GM19328 (cell line): ENCODE measurements around the gene DISP2.

Experiments used
- ATAC-seq: cut with Tn5 transposase; IDR thresholded peaks from one replicate; pipeline ENCODE4 v1.9.1; 2021; ENCODE audit warnings: mild to moderate bottlenecking, moderate library complexity; ENCODE audit not compliant: unreplicated experiment

The DISP2 gene

DNA sequence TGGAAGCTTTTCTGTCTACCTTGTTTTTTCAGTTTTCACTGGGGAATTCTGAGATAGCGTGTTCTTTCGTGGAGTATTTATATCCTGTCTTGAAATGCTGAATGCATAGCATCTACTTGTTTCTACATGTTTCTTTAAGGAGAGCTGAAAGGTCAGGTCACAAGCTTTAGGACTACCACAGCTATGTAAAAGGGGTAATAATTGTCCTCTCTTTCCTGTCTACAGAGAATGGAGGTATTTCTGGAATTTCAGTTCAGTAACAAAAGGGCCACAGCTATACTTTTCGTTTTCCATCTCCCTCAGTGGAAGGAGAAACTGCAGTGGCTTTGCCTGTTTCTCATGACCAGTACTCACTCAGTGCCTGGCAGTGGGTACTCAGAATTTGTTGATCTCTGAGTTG is 29.8 kb upstream of the DISP2 start:
- no peak for ATAC-seq

DNA sequence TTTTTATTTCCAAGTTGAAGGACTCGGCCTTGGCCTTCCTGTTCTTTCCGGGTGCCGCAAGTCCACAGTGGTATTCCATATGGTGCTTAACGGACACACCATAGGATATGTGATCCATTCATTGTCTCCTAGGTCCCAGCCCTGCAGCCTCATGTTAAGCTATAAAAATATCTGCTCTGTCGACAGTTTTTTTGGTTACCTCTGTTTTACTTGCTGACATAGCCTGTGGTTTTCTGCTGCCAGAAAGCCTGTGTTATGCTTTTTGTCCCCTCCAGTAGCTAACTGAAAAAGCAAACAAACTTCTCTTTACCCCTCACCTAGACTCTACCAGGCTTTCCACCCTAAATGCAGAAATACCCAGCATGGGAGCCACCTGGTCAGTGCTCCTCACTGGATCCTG is 29.3 kb upstream of the DISP2 start:
- ATAC-seq, result no peak

DNA sequence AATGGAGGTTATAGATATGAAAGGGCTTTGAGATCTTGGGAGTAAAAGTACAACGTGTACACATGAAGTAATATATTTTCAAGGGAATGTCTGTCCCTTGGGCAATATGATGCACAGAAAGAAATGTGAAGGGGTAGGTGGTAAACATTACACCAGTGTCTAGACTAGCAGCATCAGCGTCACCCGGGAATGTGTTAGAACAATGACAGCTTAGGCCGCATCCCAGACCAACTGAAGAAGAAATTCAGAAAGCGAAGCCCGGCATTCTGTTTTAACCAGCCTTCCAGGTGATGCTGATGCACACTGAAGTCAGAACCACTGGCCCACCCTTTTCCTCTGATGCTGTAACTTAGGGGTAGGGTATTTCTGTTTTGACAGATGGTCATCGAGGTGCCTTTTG is 28.2 kb upstream of the DISP2 start:
- no peak for ATAC-seq

DNA sequence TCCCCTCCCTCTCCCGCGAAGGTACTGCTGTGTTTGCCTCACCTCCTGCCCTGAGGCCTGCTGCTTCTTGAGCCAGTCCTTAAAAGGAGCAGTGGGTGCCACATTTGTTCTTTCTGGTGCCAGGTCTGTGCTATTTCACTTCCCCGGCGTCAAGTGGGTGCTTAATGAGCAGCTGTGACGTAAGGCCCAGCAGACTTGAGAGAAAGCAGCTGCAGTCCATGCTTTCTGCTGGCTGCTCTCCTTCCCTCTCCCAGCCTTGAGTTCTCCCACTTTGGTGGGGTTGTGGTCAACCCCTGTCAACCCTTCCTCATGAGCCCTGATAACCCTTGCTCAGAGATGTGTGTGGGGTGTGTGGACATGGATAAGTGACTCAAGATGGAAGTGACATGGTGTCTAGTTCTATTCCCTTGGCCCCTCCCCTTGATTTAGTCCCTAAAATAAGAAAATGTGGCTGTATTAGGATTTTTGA is 27.6 kb upstream of the DISP2 start:
- ATAC-seq, result no peak

DNA sequence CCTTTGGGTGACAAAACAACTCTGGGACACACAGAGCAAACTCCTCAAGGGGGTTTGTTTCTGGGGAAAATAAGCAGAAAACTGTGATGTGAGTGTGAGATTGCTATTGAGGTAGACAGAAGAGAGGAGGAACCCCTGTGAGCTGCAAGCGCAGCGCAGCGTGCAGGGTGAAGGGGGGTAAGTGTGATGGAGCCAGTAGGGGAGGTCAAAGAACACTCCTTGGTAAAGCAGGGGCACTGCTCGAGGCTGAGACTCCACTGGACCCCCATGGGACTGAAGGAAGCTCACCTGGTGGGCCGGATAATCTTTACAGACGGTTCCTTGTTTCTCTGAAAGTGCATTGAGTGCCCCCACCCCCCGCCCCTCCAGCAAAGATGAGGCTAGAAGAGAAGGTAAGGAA is 27.0 kb upstream of the DISP2 start:
- no peak for ATAC-seq

DNA sequence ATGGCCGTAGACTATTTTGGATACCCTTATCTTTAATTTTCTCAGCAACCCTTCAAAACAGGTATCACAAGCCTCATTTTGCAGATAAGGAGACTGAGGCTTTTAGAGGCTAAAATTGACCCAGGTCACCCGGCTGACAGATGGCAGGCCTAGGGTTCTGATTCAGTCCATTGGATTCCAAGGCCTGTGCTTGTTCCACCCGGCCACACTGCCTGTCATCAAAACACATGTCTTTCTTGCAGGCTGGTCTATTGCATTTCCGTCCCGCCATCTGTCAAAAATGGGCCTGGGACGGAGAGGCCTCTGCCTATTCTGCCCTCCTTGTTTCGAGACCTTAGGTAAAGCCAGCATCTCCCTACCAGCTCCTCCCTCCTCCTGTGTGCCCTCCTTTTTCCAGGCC is 26.4 kb upstream of the DISP2 start:
- no peak for ATAC-seq

DNA sequence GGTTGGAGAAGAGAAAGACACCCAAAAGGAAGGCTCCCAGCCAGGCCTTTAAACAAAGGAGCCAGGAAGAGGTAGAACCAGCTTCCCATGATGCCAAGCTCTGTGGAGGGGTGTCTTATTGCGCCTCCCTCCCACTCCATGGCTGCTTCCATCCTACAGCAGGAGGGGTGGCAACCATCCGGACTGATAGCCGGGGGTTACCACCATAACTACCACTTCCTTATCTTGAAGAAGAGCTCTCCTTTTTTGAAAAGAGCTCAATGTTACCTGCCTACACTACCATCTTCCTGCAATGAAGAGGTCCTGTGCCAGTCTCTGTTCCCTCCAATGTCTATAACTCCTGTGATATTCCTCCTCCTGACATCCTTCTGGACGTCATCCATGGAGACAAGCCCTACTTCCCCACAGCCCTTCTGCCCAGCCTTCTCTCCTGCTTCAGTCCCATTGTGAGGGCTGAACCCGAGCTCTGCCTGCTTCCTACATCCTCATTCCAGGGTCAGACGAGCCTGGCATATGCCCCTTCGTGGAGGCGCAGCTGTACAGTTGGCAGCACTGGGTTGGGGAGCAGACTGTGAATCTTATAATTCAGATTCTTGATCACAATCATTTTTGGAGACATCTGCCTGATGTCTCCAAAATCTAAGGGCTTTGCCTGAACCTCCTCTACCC is 25.8 kb upstream of the DISP2 start:
- no peak for ATAC-seq

DNA sequence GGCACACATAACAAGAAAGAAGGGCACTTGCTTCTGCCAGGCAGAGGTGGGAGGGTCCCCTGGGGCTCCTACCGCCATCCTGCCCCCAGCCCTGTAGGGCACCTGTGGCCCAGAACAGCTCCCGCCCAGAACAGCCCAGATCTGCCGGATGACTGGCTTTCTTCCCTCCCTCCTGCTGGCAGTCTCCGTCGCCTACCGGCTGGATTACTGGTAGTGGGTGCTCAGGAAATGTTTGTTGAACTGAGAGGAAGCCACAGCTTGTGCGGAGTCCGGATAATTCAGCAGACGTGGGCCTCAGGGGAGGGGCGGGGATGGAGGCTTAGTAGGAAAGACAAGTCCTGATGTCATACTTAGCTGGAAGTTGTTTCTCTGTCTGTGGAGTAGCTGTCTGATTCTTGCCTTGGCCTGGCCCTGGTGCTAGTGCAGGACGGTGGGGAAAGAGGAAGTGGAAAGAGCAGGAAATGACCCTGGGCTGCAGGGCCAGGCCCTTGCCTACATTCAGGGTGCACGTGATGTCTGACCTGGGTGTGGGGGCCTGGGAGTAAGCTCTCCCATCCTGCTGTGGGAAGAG is 24.0 kb upstream of the DISP2 start:
- ATAC-seq, result no peak

DNA sequence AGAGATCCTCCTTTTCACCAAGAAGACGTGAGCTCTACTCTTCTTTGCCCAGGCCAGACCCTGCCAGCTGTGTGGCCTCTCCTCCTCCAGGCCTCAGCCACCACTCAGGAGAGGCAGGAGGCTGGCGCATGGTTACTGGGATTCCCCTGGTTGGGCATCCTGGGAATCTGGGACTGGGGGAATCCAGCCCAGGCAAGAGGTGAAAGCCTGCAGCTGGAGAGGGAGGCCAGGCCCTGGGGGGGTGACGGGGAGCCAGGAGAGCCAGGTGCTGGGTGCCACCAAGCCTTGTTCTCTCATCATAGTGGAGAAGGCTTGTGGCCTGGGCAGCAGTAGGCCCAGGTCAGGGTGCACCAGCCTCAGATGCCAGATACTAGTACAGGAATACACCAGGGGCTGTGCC is 23.5 kb upstream of the DISP2 start:
- ATAC-seq, result no peak

DNA sequence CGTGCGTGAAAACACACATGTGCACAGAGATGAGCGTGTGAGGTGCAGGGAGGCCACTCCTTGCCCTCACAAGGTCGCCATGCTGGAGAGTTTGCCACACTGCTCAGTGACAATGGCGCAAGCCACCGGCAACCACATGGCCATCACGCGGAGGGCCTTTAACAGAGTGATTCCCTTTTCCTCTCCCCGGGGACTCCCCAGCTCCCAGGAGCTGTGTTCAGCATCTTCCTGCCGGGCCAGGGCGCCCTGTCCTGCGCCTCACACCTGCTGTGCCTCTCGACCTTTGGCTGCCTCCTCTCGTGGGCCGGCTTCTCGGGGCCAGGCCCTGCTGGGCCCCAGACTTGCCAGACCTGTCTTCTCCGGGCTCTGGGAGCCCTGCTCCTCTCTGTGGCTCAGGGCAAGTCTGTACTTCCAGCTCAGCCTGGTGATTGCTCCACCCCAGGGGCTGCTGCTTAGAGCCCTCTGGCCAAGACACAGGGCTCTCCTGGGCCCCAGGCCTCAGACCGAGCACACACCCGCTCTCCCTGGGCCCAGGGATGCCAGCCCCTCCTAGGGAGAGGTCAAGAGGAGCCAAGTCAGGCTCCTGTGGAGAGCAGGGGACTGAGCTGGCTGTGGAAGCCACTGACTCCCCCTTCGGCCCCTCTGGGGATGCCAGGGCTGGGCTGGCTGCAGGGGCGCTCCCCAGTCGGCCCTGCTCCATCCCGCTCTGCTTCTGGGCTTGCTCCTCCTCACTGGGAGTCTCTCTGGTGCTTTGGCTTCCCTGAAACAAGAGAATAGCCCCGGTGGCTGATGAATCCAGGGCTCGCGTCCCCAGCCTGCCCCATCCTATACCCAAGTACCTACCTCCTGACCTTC is 22.9 kb upstream of the DISP2 start:
- ATAC-seq, result no peak

DNA sequence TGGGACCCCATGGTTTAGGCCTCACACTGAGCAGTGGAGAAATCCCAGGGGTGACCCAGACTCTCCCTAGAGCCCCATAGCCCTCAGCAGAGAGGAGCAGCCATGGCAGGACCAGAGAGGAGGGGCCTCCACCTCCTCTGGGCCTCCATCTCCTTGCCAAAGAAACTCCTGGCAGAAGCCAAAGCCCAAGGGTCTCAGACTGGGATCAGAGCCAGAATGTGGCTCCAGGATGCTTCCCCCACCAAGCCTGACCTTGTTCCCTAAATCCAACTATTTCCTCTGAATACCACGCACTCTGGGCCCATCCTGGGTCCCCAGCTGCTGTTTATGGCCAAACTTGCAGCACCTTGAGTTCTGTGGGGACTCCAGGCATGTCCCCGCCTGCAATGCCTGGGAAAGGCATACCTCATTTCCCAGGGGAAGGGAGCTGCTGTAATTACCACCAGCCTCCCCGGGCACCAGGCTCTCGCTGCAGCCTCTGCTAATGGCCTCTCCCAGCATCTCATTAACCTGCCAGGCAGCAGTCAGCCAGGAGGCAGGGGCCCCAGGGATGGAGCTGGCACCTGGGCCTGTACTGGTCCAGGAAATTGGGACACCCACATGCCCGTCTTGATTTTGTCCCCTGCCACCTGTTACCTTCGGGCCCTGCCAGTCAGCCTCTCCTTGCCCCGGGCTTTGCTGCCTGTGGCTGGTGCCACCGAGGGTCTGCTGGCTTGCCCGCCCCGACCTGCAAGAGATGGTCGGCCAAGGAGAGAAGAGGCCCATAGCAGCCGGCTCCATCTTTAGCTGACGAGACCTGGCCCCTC is 21.9 kb upstream of the DISP2 start:
- ATAC-seq, result no peak

DNA sequence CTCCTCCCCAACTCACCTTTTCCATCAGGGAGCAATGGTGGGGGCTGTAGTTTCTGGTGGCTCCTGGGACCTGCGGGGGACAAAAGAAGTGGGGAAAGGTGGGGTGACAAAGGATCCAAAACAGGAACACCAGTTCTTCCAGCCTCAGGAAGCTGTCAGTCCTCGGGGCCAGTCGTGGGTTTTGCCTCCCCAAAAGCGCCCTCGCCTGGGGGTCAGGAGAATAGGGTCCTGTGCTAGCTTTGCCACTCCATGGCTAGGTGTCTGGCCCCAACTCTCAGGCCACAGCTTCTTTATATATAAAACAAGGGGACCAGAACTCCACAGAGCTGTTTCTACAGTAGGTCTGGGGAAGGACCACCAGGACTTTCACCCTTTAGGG is 21.3 kb upstream of the DISP2 start:
- ATAC-seq, result no peak

DNA sequence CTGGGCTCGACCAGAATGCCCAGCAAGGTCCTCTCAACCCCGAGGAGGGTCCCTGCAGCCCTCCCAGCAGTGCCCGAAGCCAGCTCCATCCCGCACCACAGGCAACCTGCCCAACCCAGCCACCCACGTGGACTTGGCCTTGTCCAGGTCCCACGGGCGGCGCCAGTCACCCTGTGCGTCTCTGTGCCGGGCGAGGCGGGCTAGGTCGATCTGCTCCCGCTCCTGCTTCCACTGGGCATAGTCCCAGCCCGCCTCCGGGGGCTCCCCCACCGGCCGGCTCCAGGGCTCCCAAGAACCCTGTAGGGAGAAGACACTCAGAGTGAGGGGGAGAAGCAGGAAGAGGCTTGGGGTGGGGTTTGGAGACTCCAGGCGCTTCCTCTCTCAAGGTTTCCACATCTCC is 20.4 kb upstream of the DISP2 start:
- ATAC-seq, result no peak

DNA sequence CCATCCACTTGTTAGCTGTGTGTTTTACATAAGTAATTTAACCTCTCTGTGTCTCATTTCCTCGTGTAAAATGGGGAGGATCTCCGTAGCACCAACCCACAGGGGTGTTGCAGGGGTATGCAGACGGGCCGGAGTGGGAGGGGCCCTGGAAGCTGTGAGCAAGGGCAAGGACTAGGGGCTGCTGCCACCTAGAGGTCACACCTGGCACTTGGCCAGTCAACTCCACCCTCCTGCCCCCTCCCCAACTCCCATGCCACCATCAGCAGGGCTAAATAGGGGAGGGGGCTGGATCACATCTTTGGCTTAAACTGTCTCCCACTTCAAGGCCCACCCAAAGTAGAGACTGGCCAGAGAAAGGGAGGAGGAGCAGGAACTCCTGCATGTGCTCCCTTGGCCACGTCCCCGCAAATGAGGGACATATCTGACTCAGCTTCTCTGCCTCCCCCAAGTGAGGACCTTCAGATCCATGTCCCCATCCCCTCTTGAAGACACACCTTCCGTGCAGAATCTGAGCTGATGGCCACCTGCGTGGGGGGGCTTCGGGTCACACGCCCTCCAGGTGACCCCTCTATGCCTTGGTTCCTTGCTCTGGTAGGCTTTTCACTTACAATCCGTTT is 19.9 kb upstream of the DISP2 start:
- ATAC-seq, result no peak

DNA sequence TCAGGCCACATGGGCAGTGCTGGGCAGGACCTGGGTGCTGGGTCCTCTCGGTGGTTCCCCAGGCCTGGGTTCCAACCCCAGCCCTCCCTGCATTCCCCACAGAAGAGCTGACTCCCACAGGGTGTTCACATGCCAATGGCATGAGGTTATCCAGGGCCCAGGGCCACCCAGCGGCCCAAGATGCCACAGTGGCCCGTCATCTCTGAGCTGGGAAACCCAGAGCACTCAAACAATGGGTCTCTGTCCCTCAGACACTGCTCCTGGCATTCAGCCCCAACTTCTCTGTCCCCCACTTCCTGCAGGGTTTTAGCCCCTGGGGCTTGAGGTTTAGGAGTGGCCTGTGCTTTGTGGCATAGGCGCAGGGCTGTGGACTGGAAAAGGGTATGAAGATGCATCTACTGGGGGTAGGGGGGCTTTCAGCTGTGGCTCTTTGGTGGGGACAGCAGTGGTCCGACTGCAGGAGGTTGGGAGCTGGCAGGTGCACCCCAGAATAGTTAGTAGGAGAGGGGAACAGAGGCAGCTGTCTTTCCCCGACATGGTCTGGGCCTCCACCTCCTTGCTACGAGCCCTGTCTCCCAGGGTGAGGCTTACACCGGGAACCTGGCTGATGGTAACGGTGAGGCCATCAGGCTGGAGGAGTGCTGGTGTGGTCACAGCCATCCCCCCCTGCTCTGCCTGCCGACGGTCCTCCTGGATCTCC is 18.9 kb upstream of the DISP2 start:
- ATAC-seq, result no peak

DNA sequence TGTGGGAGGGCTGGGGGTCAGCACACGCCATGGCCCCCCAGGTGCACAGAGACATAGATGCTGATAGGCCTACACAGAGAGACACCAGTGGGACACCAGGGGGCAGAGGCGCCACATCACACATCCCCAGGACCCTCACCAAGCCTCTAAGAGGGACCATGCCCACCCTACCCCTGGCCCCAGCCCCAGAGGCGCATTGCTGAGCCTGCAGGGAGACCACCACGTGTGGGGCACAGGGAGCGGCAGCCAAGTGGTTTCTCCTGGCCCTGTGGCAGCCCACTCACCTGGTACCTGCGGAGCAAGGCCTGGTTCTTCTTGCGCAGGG is 18.4 kb upstream of the DISP2 start:
- no peak for ATAC-seq

DNA sequence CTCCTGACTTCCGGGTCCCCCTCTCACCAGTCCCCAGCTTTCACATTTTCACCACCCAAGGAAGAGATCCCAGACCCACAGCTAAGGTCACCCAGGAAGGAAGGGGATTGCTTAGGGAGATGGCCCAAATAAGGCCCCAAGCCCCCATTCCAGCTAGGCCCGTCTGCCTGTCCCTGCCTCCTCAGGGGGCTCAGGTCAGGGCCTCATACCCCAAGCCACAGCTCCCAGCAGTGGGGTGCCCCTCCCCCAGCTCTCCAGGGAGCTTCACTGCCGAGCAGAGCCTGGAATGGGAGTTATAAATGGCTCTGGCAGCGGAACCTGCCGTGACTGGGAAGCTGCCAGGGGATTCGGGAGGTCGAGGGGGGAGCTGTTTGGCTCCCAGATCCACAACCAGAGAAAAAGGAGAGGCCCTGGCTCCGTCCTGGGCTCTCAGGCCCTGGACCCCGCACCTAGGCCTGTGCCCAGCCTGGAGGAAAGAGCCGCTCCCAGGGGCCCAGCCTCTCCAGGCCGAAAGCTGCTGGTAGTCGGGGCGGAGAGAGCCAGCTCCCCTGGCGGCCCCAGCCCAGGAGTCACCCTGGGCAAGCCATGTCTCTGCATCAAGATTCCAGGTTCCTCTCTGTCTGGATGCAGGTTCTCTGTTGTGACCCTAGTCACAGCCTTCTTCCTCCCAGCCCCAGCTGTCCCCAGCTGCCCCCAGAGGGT is 17.8 kb upstream of the DISP2 start:
- ATAC-seq, result no peak

DNA sequence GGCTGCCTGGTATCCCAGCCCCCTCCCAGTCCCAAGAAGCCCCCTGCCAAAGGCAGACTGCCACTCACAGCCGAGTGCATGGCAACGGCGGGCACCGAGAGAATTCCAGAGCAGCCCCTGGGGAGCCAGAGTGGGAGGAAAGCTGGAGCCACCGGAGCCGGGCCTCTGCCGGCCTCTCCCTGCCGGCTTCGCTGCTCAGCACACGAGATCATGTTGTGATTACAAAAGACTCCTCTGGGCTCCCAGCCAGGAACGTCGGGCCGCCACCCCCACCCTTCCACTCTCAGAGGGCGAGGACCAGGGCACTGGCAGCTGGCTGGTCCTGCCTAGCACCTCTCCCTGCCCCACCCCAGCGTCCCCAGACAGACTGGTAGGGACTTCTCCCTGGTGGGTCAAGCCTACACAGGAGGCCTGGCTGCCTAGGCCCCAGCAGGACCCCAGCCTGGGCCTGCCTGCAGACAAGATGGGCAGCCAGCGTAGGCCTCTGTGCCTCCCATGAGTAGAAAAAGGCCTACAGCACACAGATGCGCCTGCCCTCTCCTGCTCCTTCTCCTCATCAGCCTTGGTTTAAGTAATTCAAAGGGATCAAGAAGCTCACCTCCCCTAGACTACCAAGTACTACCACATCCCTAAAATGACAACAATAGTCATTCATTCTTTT is 17.1 kb upstream of the DISP2 start, which contains the start of gene CCDC9B:
CCDC9B (minus strand) TSS at position 200 of the 661 bp plus-strand sequence; CDS start at position 80, 120 bp downstream.
- no peak for ATAC-seq
